GM19324 (cell line): Measurements from ENCODE around the gene GRAMD1B.
"Not testable (repeated sequence)": the region's sequence is repeated elsewhere in the genome, so short reads cannot be mapped to it uniquely, and the experiment has no call there.

Experiments
- ATAC-seq: cut with Tn5 transposase; IDR thresholded peaks from one replicate; pipeline ENCODE4 v1.9.1; 2021; ENCODE audit warnings: mild to moderate bottlenecking, moderate library complexity; ENCODE audit not compliant: unreplicated experiment, low FRiP score

Gene GRAMD1B

DNA sequence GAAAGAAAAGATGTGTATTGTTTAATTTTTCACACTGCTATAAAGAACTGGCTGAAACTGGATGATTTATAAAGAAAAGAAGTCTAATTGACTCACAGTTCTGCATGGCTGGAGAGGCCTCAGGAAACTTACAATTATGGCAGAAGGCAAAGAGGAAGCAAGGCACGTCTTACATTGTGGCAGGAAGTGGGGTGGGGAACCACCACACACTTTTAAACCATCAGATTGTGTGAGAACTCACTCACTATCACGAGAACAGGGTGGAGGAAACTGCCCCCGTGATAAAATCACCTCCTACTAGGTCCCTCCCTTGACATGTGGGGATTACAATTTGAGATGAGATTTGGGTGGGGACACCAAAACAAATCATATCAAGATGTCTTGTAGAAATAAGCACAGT, 229.9 kb downstream of the GRAMD1B start:
- ATAC-seq = not testable (repeated sequence)

- no peak for ATAC-seq
These were observed 235.2 kb downstream of the GRAMD1B start for GRCh38 chr11:123665306-123665705.

- ATAC-seq = no peak
These were observed 240.0 kb downstream of the GRAMD1B start for GRCh38 chr11:123670081-123670480.

DNA sequence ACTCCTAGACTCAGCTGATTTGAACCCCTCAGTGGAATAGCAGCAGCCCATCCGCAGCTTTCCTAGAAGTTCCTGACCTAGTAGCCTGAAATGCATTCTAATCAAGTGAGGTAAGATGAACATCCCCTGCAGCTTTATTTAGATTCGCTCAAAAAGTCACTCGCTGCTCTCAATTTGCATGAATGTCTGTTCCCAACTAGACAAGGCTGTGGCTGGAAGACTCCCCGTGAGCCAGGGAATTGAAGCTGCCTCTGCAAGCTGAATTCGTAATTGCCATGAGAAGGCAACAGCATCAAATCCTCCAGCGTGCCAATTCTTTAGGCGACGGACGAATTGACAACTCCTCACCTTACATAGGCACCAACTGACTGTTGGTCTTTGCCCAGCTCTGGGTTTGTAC, 241.5 kb downstream of the GRAMD1B start:
- no peak for ATAC-seq

- ATAC-seq = no peak
These were observed 242.5 kb downstream of the GRAMD1B start for GRCh38 chr11:123672568-123672967.

DNA sequence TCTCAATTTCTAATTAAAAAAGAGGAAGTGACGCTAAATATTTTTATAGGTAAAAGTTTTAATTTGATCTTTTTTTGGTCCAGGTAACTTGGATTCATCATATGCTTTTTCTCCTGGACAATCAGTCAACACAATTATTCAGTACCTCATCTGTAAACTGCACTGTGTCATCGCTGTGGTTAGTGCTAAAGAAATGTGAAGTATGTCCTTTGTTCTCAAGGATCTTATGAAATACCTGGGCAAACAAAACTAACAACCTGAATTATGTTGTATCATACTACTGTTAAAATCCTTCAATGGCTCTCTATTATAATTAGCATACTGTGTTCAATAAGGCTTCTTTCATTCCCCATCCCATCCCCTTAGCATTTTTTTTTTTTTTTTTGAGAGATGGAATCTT, 244.2 kb downstream of the GRAMD1B start:
- no peak for ATAC-seq
